OCI-LY1 (cell line): ENCODE data around the gene ARAP3.

ENCODE experiments used
- H2AFZ ChIP-seq: fragments of 200-600 bp; sonication (generic), shearing (Covaris generic); 2 replicates; pipeline ENCODE4 v1.6.0; 2014; ENCODE audit warnings: antibody characterized with exemption, mild to moderate bottlenecking, low read length
- H3F3A ChIP-seq: fragments of 200-600 bp; sonication (generic), shearing (Covaris generic); 2 replicates; pipeline ENCODE4 v1.6.0; 2014; ENCODE audit warnings: mild to moderate bottlenecking, antibody characterized with exemption, low read length, moderate library complexity; ENCODE audit not compliant: insufficient read depth
- H3K27ac ChIP-seq: fragments of 200-600 bp; sonication (generic); 2 replicates; pipeline ENCODE4 v1.5.1; 2014; ENCODE audit warnings: low read length, mixed run types, mild to moderate bottlenecking, low read depth; ENCODE audit not compliant: poor library complexity, severe bottlenecking
- H3K27me3 ChIP-seq: fragments of 200-600 bp; sonication (generic); 2 replicates; pipeline ENCODE4 v1.6.0; 2014; ENCODE audit warnings: antibody characterized with exemption, mild to moderate bottlenecking, low read length, moderate library complexity; ENCODE audit not compliant: insufficient read depth
- H3K36me3 ChIP-seq: fragments of 200-600 bp; sonication (generic); 2 replicates; pipeline ENCODE4 v1.6.1; 2014; ENCODE audit warnings: mild to moderate bottlenecking, antibody characterized with exemption, low read length, moderate library complexity, mixed read lengths; ENCODE audit not compliant: insufficient read depth
- H3K4me1 ChIP-seq: fragments of 200-600 bp; sonication (generic); 2 replicates; pipeline ENCODE4 v1.5.1; 2014; ENCODE audit warnings: mild to moderate bottlenecking, low read length, moderate library complexity; ENCODE audit not compliant: insufficient read depth, severe bottlenecking
- H3K4me2 ChIP-seq: fragments of 200-600 bp; sonication (generic), shearing (Covaris generic); 2 replicates; pipeline ENCODE4 v1.6.1; 2014; ENCODE audit warnings: low read length
- H3K4me3 ChIP-seq: fragments of 200-600 bp; sonication (generic); 2 replicates; pipeline ENCODE4 v1.5.1; 2014; ENCODE audit warnings: low read length, low read depth, mild to moderate bottlenecking, mixed read lengths; ENCODE audit not compliant: poor library complexity, severe bottlenecking
- H3K79me2 ChIP-seq: fragments of 200-600 bp; shearing (Covaris generic); 2 replicates; pipeline ENCODE4 v1.6.1; 2016; ENCODE audit warnings: mixed run types, low read length, mixed read lengths; ENCODE audit not compliant: insufficient read depth
- H3K9ac ChIP-seq: fragments of 200-600 bp; sonication (generic), shearing (Covaris generic); 2 replicates; pipeline ENCODE4 v1.6.1; 2014; ENCODE audit warnings: mild to moderate bottlenecking, low read length, mixed read lengths
- H3K9me2 ChIP-seq: fragments of 200-600 bp; sonication (generic), shearing (Covaris generic); 2 replicates; pipeline ENCODE4 v1.6.1; 2014; ENCODE audit warnings: low read depth, mild to moderate bottlenecking, low read length, mixed read lengths
- H3K9me3 ChIP-seq: fragments of 200-600 bp; shearing (Covaris generic); 2 replicates; pipeline ENCODE4 v1.6.1; 2014; ENCODE audit warnings: low read length, mixed read lengths
- H4K20me1 ChIP-seq: fragments of 200-600 bp; sonication (generic), shearing (Covaris generic); 2 replicates; pipeline ENCODE4 v1.6.0; 2016; ENCODE audit warnings: mild to moderate bottlenecking, low read length; ENCODE audit not compliant: insufficient read depth
- EZH2 ChIP-seq: fragments of 200-600 bp; sonication (generic), shearing (Covaris generic); IDR thresholded peaks from 2 replicates; pipeline ENCODE4 v1.8.0; 2017; ENCODE audit warnings: borderline replicate concordance, mixed run types, mild to moderate bottlenecking, antibody characterized with exemption, low read length, moderate library complexity, mixed read lengths
- TF ChIP-seq, protein P1 (sequence below): fragments of 200-600 bp; sonication (generic), shearing (Covaris generic); IDR thresholded peaks from 2 replicates; pipeline ENCODE4 v1.5.1; 2017; ENCODE audit warnings: mild to moderate bottlenecking, antibody characterized with exemption, low read length, moderate library complexity, mixed read lengths

The ARAP3 gene

DNA sequence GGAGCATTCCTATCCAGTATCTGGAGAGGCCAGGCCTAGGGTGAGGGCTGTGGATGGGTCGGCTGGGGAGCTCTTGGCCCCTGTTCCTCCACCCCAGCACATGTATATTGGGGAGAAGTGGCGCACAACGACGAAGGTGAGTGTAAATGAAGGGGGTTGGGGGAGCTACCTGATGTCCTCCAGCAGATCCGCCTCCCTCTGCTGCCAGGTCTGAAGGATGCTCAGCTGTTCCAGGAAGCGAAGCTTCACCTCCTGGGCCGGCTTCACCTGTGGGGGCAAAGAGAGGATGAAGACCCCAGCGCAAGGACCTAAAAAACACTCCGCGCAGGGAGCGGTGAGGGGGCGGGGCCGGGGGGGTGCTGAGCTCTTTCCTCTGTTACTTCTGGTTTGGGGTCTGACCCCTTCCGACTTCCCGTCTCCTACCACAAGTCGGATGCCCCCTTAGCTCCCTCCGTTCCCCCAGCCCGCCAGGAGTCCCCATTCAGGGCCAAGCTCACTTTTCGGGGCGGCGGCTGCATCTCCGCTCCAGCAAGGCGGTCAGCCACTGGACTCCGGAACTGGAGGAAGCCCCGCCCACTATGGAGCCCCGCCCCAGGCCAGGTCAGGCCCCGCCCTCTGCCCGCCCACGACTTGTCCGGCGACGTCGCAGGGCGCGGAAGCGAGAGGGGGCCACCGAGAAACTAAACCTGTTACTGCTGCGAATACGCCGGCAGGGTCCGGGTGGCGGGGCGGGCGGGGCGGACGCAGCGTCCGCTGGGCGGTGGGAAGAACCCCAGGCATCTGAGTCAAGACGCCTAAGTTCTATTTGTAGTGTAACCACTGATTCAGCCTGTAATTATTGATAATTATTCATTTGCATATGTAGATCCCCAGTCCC lies 30.9 kb downstream of the ARAP3 start, which contains the start of gene FCHSD1:
TSS of gene FCHSD1 (minus strand) at position 568 of the 877 bp plus-strand sequence. CDS start at position 518, 50 bp downstream.
- Histone ChIP-seq H3K4me2 (peak within 1 kb of the TSS; percentile 91), H3K4me3 (peak within 1 kb of the TSS; percentile 92), H3K79me2 (no peaks in the 10 kb centered on the region), H3K9ac (peak within 1 kb of the TSS; percentile 65), H4K20me1 (no peaks in the 10 kb centered on the region), H3K9me3 (no peaks in the 10 kb centered on the region), H3F3A (no peaks in the 10 kb centered on the region), H2AFZ (peak within 1 kb of the TSS; percentile 72), H3K9me2 (no peaks in the 10 kb centered on the region), H3K27me3 (no peaks in the 10 kb centered on the region; the same call in 1 of the 2 replicates), H3K36me3 (peaks cover 7% of the 10 kb centered on the region; the same call in 1 of the 2 replicates), H3K27ac (no peak within 1 kb of the TSS), H3K4me1 (peaks cover 15% of the 10 kb centered on the region)
- TF ChIP-seq EZH2: no peak
- TF ChIP-seq, protein P1, sequence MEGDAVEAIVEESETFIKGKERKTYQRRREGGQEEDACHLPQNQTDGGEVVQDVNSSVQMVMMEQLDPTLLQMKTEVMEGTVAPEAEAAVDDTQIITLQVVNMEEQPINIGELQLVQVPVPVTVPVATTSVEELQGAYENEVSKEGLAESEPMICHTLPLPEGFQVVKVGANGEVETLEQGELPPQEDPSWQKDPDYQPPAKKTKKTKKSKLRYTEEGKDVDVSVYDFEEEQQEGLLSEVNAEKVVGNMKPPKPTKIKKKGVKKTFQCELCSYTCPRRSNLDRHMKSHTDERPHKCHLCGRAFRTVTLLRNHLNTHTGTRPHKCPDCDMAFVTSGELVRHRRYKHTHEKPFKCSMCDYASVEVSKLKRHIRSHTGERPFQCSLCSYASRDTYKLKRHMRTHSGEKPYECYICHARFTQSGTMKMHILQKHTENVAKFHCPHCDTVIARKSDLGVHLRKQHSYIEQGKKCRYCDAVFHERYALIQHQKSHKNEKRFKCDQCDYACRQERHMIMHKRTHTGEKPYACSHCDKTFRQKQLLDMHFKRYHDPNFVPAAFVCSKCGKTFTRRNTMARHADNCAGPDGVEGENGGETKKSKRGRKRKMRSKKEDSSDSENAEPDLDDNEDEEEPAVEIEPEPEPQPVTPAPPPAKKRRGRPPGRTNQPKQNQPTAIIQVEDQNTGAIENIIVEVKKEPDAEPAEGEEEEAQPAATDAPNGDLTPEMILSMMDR: no peak

- H3K27me3 ChIP-seq: no peaks in the 10 kb centered on the region
- peak overlapping the region; percentile 91 for H3K4me2 ChIP-seq
Measured at GRCh38 chr5:141649972-141650371, 32.1 kb downstream of the ARAP3 start.

GRCh38 chr5:141649056-141649688 lies 32.9 kb downstream of the ARAP3 start:
- Histone ChIP-seq H3K9me3 (no peaks in the 10 kb centered on the region), H3K4me2 (no peak overlapping the region), H3K9ac (no peak overlapping the region), H4K20me1 (no peaks in the 10 kb centered on the region), H3K9me2 (no peaks in the 10 kb centered on the region), H3F3A (no peaks in the 10 kb centered on the region), H3K27ac (no peak overlapping the region), H3K4me3 (no peak overlapping the region), H3K36me3 (peaks cover 25% of the 10 kb centered on the region; the same call in 1 of the 2 replicates), H3K4me1 (peaks cover 15% of the 10 kb centered on the region), H3K79me2 (no peaks in the 10 kb centered on the region), H2AFZ (no peak overlapping the region), H3K27me3 (no peaks in the 10 kb centered on the region)
- TF ChIP-seq, protein P1: no peak
- no peak for TF ChIP-seq EZH2

More at GRCh38 chr5:141649972-141650371, 32.1 kb downstream of the ARAP3 start:
- H3K27ac ChIP-seq: no peak overlapping the region
- no peaks in the 10 kb centered on the region for H4K20me1 ChIP-seq
- peaks cover 15% of the 10 kb centered on the region for H3K4me1 ChIP-seq
- no peak overlapping the region for H3K4me3 ChIP-seq
- no peak overlapping the region for H3K9ac ChIP-seq
- H3K79me2 ChIP-seq: no peaks in the 10 kb centered on the region
- TF ChIP-seq, protein P1: no peak
- no peak for TF ChIP-seq EZH2
- H3K9me2 ChIP-seq: no peaks in the 10 kb centered on the region
- H3K9me3 ChIP-seq: no peaks in the 10 kb centered on the region
- peaks cover 17% of the 10 kb centered on the region; the same call in 1 of the 2 replicates for H3K36me3 ChIP-seq
- no peaks in the 10 kb centered on the region for H3F3A ChIP-seq
- H2AFZ ChIP-seq: no peak overlapping the region
